GM15510 (cell line): Measurements from ENCODE around the gene KRT73.

Experiments used
- POLR2A ChIP-seq: IDR thresholded peaks from 3 replicates; pipeline ENCODE4 v1.6.1; 2011; ENCODE audit warnings: borderline replicate concordance; ENCODE audit not compliant: insufficient read length; ENCODE audit errors: extremely low read depth

Gene KRT73

DNA sequence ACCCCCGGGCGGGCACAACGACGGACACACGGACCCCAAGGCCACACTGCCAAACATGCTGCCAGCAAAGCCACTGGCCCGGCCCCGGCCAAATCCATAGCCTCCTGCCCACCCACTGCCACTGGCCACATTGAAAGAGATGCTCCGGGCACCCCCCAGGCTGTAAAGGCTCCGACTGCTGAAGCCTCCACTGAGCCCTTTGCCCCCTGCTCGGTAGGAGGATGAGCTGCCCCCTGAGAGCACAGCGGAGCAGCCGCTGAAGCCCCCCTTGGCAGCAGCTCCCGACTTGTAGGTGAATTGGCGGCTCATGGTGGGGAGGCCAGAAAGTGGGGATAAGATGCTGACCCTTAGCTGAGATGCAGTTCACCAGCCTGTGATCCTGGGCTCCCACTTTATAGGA is at the start of gene KRT73:
Gene KRT73 (minus strand): TSS at position 344 of the 400 bp plus-strand sequence. CDS start 35 bp downstream, at position 309.
- no peak for TF ChIP-seq POLR2A

DNA sequence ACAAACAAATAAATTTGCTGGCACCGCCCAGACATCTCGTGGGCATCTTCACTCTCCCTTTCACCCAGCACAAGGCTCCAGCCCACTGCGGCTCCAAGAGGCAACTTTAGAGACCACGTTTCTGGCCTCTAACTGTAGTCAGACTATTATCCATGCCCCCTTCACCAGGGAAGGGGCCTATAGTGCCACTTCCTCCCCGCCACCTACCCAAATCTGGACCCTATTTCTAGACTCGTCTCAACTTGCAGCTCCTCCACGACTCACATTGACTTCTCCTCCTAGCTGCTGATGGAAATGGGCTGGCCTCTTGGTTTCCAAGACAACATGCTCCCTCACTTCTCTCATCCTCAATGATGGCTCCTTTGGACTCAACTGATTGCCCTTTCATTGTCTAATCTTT is 49.6 kb upstream of the KRT73 start:
- TF ChIP-seq POLR2A = no peak

DNA sequence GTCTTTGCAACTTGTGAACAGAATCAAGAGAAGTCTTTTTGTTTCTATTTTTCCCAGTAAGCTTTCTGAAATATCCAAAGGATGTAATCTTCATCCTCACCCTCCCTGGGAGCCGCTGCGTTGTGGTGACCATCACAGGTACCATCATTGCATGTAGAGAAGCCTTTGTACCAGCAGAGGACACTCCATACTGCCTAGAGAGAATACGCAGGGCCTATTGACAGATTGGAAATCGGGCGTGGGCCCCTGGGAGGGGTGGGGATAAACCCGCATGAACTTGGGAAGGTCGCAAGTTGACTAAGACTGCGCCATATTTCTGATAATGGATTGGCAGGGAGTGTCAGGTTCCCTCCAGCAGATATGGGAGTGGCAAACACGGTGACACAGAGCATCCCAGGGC is 49.1 kb upstream of the KRT73 start:
- TF ChIP-seq POLR2A = no peak

DNA sequence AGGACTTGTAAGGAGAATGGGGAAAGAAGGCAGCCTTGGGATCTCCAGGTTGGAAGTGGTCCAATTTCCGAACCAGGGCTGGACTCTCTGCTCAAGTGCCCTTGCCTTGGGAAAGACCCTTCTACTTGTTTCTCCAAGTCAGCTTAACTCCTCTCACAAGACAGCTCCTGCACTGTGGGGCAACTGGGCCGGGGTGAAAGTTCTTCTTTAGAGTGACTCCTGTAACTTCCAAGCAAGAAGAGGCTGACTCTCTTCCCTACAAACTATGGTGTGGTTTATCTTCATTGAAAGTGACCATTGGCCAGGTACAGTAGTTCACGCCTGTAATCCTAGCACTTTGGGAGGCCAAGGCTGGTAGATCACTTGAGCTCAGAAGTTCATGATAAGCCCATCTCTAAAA is 48.1 kb upstream of the KRT73 start:
- TF ChIP-seq POLR2A = no peak

DNA sequence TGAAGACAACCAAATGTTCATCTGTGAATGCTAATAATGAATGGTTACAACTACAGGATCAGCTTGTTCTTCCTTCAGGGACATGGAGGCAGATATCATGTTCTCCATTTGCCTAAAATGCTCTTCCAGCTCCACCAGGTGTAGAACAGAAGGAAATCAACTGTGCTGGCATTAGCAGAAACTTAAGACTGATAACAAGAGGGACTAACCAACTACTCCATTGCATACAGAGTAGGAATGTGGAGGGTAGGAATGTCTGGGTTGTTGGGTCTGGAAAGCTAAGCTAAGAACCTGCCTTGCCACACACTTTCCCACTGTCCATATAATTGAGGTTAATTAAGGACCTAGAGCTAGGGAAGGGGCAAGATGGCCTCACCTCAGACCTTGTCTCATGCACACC is 45.1 kb upstream of the KRT73 start:
- no peak for TF ChIP-seq POLR2A

DNA sequence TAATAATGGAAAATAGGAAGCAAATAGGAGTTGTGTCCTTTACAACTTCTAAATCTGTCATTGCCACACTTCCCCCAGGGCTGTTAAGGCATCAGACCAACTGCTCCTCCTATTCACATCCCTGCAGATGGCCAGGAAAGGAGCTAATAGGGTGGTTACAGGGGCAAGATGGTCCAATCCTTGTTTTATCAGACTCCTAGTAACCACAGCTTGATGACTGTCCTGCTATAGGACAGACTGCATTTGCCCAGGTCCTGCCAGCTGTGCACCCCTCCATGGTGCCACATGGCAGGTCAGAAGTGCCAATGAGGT is 44.5 kb upstream of the KRT73 start:
- no peak for TF ChIP-seq POLR2A

DNA sequence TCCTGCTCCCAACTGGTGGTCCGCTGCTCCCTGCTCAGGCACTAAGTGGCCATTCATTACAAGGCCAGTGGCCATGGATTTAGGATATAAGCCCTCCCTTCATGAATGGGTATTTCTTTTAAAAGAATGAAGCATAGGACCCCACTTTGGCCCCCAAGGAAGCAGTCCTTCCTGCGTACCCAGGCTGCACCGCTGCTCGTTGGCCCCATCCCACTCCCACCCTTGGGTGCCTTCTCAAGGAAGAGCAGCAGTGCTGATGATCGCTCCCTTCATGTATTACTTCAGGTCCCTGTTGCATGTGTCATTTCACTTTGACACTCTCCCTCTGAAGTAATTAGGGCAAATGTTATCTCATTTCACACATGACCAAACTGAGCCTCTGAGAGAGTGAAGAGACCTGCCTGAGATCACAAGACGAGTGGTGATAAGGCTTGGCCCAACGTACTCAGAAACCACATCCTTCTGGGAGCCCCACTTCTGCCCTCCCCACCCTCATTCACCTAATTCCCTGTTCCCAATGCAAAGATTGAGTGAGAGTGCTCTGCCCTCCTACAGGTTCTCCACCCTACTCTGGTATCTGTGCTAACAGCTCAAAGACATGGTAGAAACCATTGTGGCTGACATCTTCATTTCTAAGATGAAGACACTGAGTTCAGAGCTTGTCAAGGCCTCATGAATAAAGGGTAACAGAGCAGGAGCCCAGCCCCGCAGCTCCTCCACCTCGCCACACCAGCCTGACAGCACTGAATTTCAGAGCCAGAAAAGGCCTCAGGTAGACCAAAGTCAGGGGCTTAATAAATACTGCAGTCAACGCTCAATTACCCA is 43.9 kb upstream of the KRT73 start:
- no peak for TF ChIP-seq POLR2A

DNA sequence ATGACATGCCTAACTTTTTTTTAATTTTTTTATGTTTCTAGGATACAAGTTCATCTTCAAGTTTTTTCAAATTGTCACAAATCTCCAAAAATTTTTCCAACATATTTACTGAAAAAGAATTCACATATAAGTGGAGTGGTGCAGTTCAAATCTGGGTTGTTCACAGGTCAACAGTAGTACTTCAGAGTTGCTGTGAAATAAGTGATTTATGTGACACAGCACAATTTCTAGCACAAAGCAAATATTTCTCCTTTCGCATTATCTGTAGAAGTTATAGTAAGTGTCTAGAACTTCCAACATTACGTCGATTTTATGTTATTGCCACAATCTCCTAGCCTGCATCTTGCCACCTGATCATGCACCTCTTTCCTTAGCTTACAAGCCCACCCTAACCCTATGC is 43.3 kb upstream of the KRT73 start:
- no peak for TF ChIP-seq POLR2A

DNA sequence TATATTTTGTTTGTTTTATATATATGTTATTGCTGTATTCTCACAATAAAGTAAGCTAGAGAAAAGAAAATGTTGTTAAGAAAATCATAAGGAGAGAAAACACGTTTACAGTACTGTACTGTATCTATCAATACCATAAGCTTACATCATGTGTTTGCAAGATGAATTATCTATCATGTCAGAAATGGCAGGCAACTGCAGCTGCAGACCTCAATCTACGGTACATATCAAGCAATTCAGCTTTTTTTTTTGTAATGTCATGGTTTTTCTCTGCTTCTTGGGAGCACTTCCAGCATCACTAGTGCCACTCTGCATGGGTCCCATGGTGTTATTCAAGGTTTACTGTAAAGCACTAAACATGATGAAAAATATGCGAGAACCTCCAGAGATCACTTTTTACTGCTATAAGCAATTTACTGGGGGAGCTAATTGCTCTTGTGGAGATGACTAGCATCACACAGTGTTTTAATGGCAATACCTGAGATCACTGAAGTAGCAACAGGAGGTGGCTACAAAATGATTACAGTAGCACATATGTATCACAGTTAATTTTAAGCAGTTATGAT is 42.7 kb upstream of the KRT73 start:
- TF ChIP-seq POLR2A = no peak

DNA sequence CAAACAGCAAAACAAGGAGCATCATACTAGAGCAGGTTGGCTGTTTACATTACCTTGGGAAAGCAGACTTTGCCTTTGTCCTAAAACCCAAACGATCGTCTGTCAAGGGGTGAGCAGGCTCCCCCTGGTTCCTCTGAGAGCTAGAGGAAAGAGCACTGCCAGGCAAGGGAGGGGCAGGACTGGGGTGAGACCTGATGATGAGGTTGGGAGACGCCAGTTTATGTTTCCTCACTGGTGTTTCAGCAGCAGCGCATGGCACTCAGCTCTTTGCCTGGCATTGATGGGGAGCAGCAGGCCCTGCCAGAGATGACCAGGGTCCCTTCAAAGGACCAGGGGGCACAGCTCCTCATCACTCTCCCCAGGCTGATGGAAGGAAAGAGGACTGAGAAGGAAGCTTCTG is 41.6 kb upstream of the KRT73 start:
- no peak for TF ChIP-seq POLR2A

DNA sequence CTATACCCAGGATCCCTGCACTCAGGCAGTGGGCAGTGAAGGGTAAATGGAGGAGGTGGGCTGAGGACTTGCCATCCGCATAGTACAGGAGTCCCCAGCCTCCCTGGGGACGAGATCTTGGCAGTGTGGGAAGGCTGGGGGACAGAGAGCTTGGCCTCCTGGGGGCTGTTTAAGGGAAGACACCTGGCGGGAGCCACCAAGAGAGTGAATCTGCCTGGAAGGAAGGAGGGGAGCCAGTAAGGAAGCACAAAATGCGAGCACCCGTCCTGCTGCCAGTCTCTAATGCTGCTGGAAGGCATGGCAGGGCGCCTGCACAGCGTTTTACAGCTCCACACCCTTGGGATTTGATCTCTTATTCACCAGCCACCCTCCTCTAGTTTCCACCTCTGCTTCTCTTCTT is 41.0 kb upstream of the KRT73 start:
- TF ChIP-seq POLR2A = no peak

DNA sequence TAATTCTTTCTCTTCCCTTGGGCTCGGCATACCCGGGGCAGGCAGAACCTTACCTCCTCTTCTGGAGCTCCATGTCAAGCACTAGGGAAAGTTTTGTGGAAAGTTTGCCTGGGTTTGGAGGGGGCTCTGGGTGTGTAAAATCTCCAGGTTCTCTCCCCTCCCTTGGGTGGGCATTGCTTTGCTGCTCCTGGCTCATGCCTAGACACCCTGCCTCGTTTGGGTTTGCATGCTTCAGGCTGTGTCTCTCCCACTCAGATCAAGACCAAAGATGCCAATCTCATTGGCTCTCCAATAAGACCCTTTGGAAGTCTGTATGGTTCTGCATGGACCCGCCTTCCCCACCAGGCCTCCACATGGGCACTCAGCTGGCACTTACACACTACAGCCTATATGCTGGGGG is 39.8 kb upstream of the KRT73 start:
- no peak for TF ChIP-seq POLR2A

DNA sequence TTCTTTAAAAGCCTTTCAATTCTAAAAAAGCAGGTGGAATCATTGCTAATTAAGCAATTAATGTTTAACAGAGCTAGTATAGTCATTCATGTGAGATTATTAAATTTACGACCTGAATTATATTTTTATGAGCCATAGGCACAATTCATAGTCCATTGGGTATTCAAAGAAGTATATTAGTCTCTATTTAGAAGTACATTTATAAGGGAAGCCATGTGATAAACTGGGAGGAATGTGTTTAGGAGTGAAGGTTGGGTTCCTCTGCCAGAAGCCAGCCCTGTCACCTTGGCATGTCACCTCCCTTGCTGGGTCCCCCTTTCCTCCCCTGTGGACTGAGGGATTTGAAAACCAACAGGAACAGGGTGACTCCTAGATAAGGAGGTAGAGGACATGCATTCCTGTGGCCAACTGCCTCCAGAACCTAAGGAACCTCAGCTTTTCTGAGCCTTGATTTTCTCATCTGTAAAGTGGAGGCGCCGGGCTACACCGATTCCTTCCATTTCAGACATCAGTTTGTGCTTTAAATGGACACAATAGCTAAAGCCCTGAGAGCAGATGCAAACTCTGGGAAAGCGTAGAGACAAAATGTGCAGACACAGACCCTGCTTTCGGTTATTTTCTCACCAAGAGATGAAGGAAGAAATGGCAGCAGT is 39.0 kb upstream of the KRT73 start:
- TF ChIP-seq POLR2A = no peak

DNA sequence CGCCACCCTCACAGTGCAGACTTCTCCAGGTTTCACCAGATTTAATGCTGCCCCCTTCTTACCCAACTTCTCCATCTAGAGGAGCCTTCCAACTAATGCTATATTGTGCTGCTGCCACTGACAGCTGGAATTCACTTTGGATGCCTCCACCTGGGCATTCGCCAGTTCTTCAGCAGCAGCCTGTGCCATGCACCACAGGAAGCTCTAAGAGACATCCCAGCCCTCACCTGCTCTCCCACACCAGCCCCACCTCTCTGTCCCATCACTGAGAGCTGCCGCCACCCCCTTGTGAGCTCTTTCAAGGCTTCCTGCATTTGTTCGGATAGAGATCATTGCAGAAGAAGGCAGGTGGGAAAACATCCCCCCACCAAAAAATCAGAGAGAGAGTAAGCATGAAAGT is 38.3 kb upstream of the KRT73 start:
- no peak for TF ChIP-seq POLR2A

DNA sequence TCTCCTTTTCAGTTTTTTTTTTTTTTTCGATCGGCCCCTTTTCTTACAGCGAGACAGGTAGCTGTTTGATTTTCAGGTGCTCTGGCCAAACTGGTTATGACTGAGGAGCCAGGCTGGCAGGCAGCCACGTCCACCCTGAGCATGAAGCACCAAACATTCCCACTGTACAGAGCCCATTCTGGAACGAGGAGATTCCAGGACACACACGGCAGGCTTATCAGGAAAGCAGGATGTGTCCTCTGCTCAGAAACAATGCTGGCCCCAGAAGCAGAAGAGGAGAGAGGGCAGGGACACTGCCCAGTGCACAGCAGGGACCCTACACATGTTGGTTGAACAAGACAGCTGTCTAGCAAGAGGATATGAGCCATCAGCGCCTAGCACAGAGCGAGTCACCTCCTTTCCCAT is 37.4 kb upstream of the KRT73 start:
- no peak for TF ChIP-seq POLR2A

DNA sequence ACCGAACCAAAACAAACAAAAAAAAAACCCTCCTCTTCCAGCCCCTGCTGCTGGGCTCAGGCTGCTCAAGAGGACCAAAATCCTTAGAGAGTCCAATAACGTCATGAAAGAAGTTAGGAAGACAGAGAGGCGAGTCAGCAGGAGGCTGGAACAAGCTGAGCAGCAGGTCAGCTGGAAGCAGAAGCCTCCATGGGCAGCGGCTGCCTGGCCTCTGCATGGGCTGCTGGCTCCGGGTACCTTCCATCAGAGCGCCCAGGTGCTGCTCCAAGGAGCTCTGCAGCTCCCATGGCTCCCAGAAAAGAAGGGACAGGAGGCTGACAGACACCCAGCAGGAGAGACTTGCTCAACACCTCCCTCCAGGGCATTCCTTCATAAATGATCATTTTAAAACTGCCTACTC is 36.9 kb upstream of the KRT73 start:
- no peak for TF ChIP-seq POLR2A
